ENCODE results near the gene ITPK1.
A peak's percentile ranks its signal among the peaks of the same experiment; 100 is the strongest.

The ITPK1 gene

GRCh38 chr14:92990456-92991430 is 125.0 kb downstream of the ITPK1 start:
- Histone ChIP-seq H3K9ac (ENCODE audit: low read length in 5 of 5) (no peak overlapping the region), H3K4me3 (ENCODE audit: low read depth in 1 of 5, low read length in 5 of 5) (no peak overlapping the region), H3K9me3 (ENCODE audit: control insufficient read depth in 5 of 5, low read length in 5 of 5) (no peaks in the 10 kb centered on the region), H3K36me3 (ENCODE audit: control insufficient read depth in 5 of 5, insufficient read depth in 5 of 5, low read length in 5 of 5) (peaks cover 0 to 45% (median 28%) of the 10 kb centered on the region in 5 donors), H3K27me3 (ENCODE audit: control insufficient read depth in 5 of 5, insufficient read depth in 4 of 5, low read length in 5 of 5) (no peaks in the 10 kb centered on the region), H3K4me1 (ENCODE audit: control insufficient read depth in 5 of 5, insufficient read depth in 5 of 5, low read length in 5 of 5) (peaks cover 4 to 30% (median 23%) of the 10 kb centered on the region in 5 donors), H3K27ac (ENCODE audit: low read depth, low read length) (no peak overlapping the region)

GRCh38 chr14:92988786-92989755 is 126.7 kb downstream of the ITPK1 start:
- Histone ChIP-seq H3K9ac (ENCODE audit: low read length in 5 of 5) (no peak overlapping the region), H3K27ac (ENCODE audit: low read depth, low read length) (no peak overlapping the region), H3K27me3 (ENCODE audit: control insufficient read depth in 5 of 5, insufficient read depth in 4 of 5, low read length in 5 of 5) (no peaks in the 10 kb centered on the region), H3K9me3 (ENCODE audit: control insufficient read depth in 5 of 5, low read length in 5 of 5) (no peaks in the 10 kb centered on the region), H3K36me3 (ENCODE audit: control insufficient read depth in 5 of 5, insufficient read depth in 5 of 5, low read length in 5 of 5) (peaks cover 0 to 44% (median 28%) of the 10 kb centered on the region in 5 donors), H3K4me3 (ENCODE audit: low read depth in 1 of 5, low read length in 5 of 5) (no peak overlapping the region), H3K4me1 (ENCODE audit: control insufficient read depth in 5 of 5, insufficient read depth in 5 of 5, low read length in 5 of 5) (peaks cover 4 to 35% (median 27%) of the 10 kb centered on the region in 5 donors)

GRCh38 chr14:92987713-92988510 is 127.8 kb downstream of the ITPK1 start:
- Histone ChIP-seq H3K4me1 (ENCODE audit: control insufficient read depth in 5 of 5, insufficient read depth in 5 of 5, low read length in 5 of 5) (peaks cover 4 to 25% (median 20%) of the 10 kb centered on the region in 5 donors), H3K27ac (ENCODE audit: low read depth, low read length) (no peak overlapping the region), H3K9ac (ENCODE audit: low read length in 5 of 5) (no peak overlapping the region), H3K9me3 (ENCODE audit: control insufficient read depth in 5 of 5, low read length in 5 of 5) (no peaks in the 10 kb centered on the region), H3K36me3 (ENCODE audit: control insufficient read depth in 5 of 5, insufficient read depth in 5 of 5, low read length in 5 of 5) (peaks cover 0 to 34% (median 19%) of the 10 kb centered on the region in 5 donors), H3K4me3 (ENCODE audit: low read depth in 1 of 5, low read length in 5 of 5) (no peak overlapping the region), H3K27me3 (ENCODE audit: control insufficient read depth in 5 of 5, insufficient read depth in 4 of 5, low read length in 5 of 5) (no peaks in the 10 kb centered on the region)

GRCh38 chr14:92987148-92987570 is 128.6 kb downstream of the ITPK1 start:
- no peak overlapping the region for H3K4me3 ChIP-seq (ENCODE audit: low read depth in 1 of 5, low read length in 5 of 5)
- H3K27me3 ChIP-seq (ENCODE audit: control insufficient read depth in 5 of 5, insufficient read depth in 4 of 5, low read length in 5 of 5), result no peaks in the 10 kb centered on the region
- peak overlapping the region in 1 of 5 donors; percentile 56 for H3K9ac ChIP-seq (ENCODE audit: low read length in 5 of 5)
- H3K9me3 ChIP-seq (ENCODE audit: control insufficient read depth in 5 of 5, low read length in 5 of 5), result no peaks in the 10 kb centered on the region
- H3K27ac ChIP-seq (ENCODE audit: low read depth, low read length), result peak overlapping the region; percentile 76
- H3K4me1 ChIP-seq (ENCODE audit: control insufficient read depth in 5 of 5, insufficient read depth in 5 of 5, low read length in 5 of 5), result peaks cover 4 to 25% (median 23%) of the 10 kb centered on the region in 5 donors
- peaks cover 0 to 34% (median 16%) of the 10 kb centered on the region in 5 donors for H3K36me3 ChIP-seq (ENCODE audit: control insufficient read depth in 5 of 5, insufficient read depth in 5 of 5, low read length in 5 of 5)

GRCh38 chr14:92986254-92987147 is 129.2 kb downstream of the ITPK1 start:
- peaks cover 0 to 35% (median 17%) of the 10 kb centered on the region in 5 donors for H3K36me3 ChIP-seq (ENCODE audit: control insufficient read depth in 5 of 5, insufficient read depth in 5 of 5, low read length in 5 of 5)
- peak overlapping the region in 2 of 5 donors; percentile 17 to 56 for H3K9ac ChIP-seq (ENCODE audit: low read length in 5 of 5)
- H3K27me3 ChIP-seq (ENCODE audit: control insufficient read depth in 5 of 5, insufficient read depth in 4 of 5, low read length in 5 of 5), result no peaks in the 10 kb centered on the region
- H3K27ac ChIP-seq (ENCODE audit: low read depth, low read length), result peak overlapping the region; percentile 76
- H3K4me3 ChIP-seq (ENCODE audit: low read depth in 1 of 5, low read length in 5 of 5), result no peak overlapping the region
- H3K4me1 ChIP-seq (ENCODE audit: control insufficient read depth in 5 of 5, insufficient read depth in 5 of 5, low read length in 5 of 5), result peaks cover 4 to 25% (median 23%) of the 10 kb centered on the region in 5 donors
- no peaks in the 10 kb centered on the region for H3K9me3 ChIP-seq (ENCODE audit: control insufficient read depth in 5 of 5, low read length in 5 of 5)

GRCh38 chr14:92985521-92985920 is 130.2 kb downstream of the ITPK1 start:
- peak overlapping the region; percentile 41 for H3K27ac ChIP-seq (ENCODE audit: low read depth, low read length)
- H3K9ac ChIP-seq (ENCODE audit: low read length in 5 of 5), result no peak overlapping the region
- no peaks in the 10 kb centered on the region for H3K27me3 ChIP-seq (ENCODE audit: control insufficient read depth in 5 of 5, insufficient read depth in 4 of 5, low read length in 5 of 5)
- H3K4me1 ChIP-seq (ENCODE audit: control insufficient read depth in 5 of 5, insufficient read depth in 5 of 5, low read length in 5 of 5), result peaks cover 4 to 25% (median 23%) of the 10 kb centered on the region in 5 donors
- H3K4me3 ChIP-seq (ENCODE audit: low read depth in 1 of 5, low read length in 5 of 5), result no peak overlapping the region
- no peaks in the 10 kb centered on the region for H3K9me3 ChIP-seq (ENCODE audit: control insufficient read depth in 5 of 5, low read length in 5 of 5)
- peaks cover 0 to 31% (median 15%) of the 10 kb centered on the region in 5 donors for H3K36me3 ChIP-seq (ENCODE audit: control insufficient read depth in 5 of 5, insufficient read depth in 5 of 5, low read length in 5 of 5)

GRCh38 chr14:92984896-92985295 is 130.8 kb downstream of the ITPK1 start:
- peaks cover 0 to 27% (median 12%) of the 10 kb centered on the region in 5 donors for H3K36me3 ChIP-seq (ENCODE audit: control insufficient read depth in 5 of 5, insufficient read depth in 5 of 5, low read length in 5 of 5)
- H3K4me1 ChIP-seq (ENCODE audit: control insufficient read depth in 5 of 5, insufficient read depth in 5 of 5, low read length in 5 of 5), result peaks cover 4 to 25% (median 23%) of the 10 kb centered on the region in 5 donors

GRCh38 chr14:92984082-92984788 is 131.5 kb downstream of the ITPK1 start:
- H3K4me3 ChIP-seq (ENCODE audit: low read depth in 1 of 5, low read length in 5 of 5), result no peak overlapping the region

More at GRCh38 chr14:92984896-92985295, 130.8 kb downstream of the ITPK1 start:
- Histone ChIP-seq H3K9me3 (ENCODE audit: control insufficient read depth in 5 of 5, low read length in 5 of 5) (no peaks in the 10 kb centered on the region), H3K9ac (ENCODE audit: low read length in 5 of 5) (no peak overlapping the region), H3K27ac (ENCODE audit: low read depth, low read length) (peak overlapping the region; percentile 41), H3K27me3 (ENCODE audit: control insufficient read depth in 5 of 5, insufficient read depth in 4 of 5, low read length in 5 of 5) (no peaks in the 10 kb centered on the region), H3K4me3 (ENCODE audit: low read depth in 1 of 5, low read length in 5 of 5) (no peak overlapping the region)

More at GRCh38 chr14:92984082-92984788, 131.5 kb downstream of the ITPK1 start:
- H3K27ac ChIP-seq (ENCODE audit: low read depth, low read length), result no peak overlapping the region
- H3K4me1 ChIP-seq (ENCODE audit: control insufficient read depth in 5 of 5, insufficient read depth in 5 of 5, low read length in 5 of 5), result peaks cover 4 to 25% (median 23%) of the 10 kb centered on the region in 5 donors
- peaks cover 0 to 24% (median 12%) of the 10 kb centered on the region in 5 donors for H3K36me3 ChIP-seq (ENCODE audit: control insufficient read depth in 5 of 5, insufficient read depth in 5 of 5, low read length in 5 of 5)
- no peaks in the 10 kb centered on the region for H3K27me3 ChIP-seq (ENCODE audit: control insufficient read depth in 5 of 5, insufficient read depth in 4 of 5, low read length in 5 of 5)
- no peak overlapping the region for H3K9ac ChIP-seq (ENCODE audit: low read length in 5 of 5)
- H3K9me3 ChIP-seq (ENCODE audit: control insufficient read depth in 5 of 5, low read length in 5 of 5), result peaks cover 0 to 4% (median 0%) of the 10 kb centered on the region in 5 donors

All from subcutaneous abdominal adipose tissue (tissue), 5 donors.